Stimulated activated CD8-positive, alpha-beta memory T cell treated with anti-CD3 and anti-CD28 coated beads, Interleukin-15, amount 100 ng/mL, for 1 hour (primary cell): ENCODE results near the gene GRK6.
"Not testable (repeated sequence)": the region's sequence is repeated elsewhere in the genome, so short reads cannot be mapped to it uniquely, and the experiment has no call there.

Experiments used
- DNase-seq: peaks from one replicate; pipeline ENCODE4 v3.0.0-alpha.2; 2020; ENCODE audit warnings: low read depth

GRK6 gene

DNA sequence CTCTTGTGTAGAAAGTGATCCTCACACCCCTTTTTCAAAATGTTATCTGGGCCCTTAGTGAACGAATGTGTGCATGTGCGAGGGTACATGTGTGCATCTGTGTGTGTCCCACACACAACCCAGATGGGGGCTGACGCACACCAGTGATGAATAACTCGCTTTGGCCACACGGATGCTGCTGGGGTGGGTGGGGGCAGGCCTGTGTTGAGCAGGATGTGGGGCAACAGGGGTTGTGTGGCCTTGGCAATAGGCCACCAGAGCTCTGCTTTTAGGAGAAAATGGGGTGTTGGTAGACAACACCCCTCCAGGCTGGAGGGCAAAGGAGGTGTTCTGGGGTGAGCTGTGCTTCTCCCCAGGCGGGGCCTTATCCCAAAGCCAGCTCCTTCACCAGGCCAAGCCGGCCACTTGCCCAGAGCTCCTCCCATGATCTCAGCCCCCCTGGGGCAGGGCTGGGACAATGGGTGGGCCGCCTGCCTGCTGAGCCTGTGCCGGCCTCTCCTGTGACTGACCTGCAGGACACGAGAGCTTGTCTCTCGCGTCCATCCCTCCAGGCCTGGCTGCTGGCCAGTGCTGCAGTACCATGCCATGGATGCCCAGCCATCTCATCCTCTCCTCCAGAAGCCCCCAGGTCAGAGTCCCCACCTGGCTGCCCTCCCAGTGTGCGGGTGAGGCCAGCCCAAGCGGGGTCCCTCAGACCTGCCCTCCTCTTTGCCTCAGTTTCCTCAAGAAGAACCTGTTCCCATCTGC, 45.3 kb downstream of the GRK6 start:
- DNase-seq: no peak

DNA sequence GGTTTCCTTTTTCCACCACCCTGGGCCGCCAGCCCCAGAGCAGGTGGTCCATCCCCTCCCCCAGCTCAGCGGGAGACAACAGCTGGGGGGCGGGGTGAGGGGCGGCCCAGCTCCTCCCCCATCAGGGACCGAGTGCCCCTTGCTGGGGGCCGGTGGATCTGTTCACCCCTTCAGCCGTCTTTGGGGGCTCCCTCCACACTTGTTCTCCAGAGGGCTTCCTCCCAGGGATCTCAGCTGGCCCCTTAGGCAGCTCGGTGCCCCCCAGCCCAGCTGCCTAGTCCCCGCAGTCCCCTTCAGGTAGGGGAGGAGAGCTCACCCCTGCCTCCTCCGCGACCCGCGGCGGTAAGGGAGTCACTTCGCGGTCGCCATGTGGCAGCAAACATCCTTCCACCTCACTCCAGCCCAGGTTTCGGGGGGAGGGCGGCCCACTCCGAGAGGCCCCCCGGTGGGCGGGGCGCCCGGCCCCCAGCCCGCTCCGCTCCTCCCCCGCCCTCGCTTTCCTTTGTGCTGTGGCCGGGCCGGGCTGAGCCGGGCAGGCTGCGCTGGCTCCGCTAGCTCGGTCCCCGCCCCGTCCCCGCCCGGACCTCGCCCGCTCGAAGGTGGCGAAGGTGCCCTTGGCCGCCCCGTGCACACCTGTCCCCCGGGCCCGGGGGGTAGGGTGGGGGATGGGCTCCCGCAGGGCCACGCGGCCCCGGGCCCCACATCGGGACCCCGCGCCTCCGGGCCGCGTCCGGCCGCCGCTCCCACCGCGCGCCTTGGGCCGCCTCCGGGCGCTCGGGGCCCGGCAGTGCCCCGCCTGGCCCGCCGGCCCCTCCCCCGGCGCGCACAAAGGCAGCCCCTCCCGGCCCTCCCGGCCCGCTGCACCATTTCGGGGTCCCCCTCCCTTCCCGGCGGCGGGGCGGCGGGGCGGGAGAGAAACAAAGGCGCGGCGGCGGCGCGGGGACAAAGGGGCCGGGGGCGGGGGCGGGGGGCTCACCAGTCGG, 46.3 kb downstream of the GRK6 start:
- DNase-seq: no peak

DNA sequence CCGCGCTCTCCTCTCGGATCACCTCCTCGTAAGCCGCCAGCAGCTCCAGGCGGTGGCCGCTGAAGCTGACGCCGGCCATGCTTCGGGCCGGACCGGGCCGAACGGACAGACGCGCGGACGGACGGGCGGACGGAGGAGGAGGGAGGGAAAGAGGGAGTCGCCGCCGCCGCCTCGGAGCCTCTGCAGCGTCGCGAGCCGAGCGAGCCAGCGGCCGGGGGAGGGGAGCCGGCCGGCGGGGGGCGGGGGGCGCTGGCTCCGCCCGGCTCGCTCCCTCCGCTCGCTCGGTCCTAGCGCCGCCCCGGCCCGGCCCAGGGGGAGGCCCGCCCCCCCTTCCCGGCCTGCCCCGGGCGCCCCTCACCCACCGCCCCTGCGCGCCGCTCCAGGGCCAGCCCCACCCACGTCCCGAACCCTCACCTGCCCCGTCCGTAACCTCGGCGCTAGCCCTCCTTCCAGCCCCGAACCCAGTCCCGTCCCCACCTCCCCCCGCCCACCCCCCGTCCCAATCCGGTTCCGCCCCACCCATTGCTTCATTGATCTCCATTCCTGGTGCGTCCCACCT, 47.0 kb downstream of the GRK6 start, which contains the start of gene DBN1:
Gene DBN1 (minus strand): TSS at position 192 of the 559 bp plus-strand sequence. CDS start 113 bp downstream, at position 79.
- no peak for DNase-seq

DNA sequence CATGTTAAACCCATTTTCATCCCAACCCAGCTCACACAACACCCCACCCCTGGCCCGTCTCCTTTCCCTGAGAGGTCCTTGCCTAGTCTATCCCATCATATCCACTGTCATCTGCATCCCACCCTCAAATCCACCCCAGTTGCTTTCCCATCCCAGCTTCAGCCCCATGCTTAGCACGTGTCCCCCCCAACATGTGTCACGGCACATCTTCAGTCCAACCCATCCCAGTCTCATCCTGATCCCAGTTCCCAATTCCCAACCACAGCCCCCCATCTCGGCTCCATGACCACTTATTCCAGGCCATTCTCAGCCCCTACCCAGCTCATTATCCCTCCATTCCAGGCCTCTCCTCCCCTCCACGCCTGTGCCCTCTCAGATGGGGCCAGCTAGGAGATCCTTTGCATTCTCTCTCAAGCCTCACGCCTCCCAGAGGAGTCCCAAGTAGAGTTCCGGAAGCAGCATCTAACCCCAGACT, 47.6 kb downstream of the GRK6 start:
- DNase-seq: no peak

DNA sequence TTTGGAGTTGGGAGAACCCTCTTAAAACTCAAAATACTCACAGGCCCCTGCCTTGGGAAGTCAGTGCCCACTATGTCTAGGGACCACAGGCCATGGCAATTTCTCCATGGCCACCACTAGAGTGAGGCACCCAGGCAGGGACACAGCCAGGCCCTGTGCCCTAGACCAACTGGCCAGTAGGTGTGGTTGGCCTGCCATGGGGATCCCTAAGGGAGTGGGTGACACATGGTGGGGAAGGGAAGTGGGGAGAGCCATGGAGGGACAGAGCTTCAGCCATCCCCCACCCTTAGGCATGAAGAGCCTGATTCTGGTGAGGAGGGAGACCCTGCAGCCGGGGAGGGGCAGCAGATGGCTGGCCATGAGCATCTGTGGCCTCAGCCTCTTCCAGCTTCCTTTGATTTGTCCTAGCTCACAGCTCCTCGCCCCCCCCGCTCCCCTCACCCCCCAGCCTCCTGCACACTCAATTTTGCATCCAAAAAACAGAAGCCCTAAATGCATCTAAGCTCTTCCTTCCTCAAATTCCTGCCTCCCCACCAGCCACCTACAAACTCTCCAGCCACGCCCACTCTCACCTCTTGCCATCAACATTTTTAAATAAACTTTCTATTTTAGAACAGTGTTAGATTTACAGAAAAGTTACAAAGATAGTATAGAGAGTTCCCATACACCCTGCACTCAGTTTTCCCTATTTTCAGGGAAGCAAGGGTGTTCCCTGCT, 48.5 kb downstream of the GRK6 start:
- DNase-seq: no peak

DNA sequence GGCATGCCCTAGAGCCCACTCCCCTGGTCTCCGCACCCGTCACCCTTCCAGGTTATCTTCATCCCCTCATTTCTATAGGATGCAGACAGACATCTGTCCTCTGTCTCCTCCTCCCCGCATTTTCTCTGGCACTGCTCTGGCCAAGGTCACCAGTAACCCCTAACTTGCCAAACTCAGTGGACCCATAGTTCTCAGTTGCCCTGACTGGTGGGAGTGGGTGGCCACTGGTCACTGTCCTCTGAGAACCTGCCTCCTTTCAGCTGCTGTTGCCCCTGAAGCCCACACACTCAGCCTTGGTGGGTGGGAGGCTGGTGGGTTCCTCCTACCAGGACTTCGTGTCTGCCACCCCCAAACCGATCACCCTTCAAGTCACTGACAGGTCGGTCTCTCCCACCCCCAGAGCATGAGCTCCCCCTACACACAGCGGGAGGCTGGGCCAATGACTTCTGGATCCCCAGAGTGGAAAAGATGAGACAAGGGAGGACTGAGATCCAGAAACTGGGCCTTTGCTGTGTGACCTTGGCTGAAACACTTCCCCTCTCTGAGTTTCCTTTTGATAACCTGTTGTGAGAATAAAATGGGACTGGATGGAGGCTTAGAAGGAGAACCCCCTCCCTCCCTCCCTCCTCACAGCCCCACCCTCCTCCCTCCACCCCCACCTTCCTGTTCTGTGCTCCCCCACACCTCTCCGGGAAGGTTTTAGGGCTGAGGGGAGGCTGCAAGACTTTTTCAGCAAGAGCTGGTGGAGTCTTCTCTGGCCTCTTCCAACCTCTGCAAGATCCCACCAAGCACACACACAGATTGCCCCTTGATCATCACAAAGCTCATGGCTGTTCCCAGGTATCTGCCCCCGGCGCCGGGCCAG, 49.3 kb downstream of the GRK6 start:
- no peak for DNase-seq

DNA sequence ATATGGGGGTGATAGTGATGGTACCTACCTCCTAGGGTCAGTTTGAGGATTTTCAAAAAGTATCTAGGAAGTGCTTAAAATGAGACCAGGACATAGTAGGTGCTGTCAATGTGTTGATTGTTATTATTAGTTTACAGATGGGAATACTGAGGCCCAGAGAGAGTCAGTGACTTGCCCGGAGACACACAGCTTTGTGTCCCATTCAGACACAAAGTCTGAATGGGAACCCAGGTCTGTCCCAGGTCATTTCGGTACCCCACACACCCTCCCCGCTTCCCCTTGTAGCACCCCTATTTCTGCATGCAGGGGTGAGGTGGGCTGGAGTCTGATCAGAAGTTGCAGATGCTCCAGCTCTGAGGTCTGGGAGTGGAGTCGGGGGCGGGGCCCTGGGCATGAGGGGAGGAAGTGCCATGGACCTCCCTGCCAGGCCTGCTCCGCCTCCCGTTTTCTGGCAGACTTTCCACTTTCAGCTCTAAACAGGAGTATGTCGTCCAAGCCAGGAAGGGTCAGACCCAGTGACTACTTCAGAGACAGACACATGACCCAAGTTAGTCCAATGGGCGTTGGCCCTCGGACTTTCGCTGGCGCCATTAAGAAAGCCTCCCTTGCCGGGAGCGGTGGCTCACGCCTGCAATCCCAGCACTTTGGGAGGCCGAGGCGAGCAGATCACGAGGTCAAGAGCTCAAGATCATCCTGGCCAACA, 50.2 kb downstream of the GRK6 start:
- no peak for DNase-seq

DNA sequence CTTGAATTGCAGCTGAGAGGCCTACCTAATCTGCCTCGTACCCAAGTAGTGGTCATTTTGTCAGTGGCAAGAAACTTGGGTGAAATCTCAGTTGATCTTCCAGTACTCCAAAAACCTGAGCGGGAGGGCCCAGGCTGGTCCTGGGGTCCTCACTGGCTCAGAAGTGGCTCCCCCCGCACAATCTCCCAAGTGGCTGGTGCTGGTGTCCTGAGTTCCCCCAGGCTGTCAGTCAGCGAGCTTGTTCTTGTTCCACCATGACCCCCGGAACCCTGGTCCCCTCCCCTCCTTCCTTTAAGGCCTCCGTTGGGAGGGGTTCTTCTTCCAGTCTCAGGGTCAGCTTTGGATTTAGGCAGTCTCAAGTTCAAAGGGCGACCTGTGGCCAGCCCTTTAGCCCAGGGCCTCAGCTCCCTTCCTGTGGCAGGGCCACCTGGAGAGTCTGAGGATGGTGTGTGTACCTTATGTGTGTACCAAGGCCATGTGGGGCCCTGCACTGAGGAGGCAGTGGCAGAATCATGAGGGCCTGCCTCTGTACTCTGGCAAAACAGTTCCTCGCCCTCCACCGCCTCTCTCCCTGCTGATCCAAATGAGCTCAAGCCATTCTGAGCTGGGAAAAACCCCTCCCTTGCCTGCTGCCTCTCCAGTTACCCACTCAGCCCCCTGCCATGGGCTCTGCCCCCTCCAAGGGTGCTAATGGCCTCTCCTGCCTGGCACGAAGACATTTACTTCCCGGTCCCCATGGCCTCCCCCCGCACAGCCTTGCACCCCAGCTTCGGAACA, 51.4 kb downstream of the GRK6 start:
- DNase-seq: no peak

DNA sequence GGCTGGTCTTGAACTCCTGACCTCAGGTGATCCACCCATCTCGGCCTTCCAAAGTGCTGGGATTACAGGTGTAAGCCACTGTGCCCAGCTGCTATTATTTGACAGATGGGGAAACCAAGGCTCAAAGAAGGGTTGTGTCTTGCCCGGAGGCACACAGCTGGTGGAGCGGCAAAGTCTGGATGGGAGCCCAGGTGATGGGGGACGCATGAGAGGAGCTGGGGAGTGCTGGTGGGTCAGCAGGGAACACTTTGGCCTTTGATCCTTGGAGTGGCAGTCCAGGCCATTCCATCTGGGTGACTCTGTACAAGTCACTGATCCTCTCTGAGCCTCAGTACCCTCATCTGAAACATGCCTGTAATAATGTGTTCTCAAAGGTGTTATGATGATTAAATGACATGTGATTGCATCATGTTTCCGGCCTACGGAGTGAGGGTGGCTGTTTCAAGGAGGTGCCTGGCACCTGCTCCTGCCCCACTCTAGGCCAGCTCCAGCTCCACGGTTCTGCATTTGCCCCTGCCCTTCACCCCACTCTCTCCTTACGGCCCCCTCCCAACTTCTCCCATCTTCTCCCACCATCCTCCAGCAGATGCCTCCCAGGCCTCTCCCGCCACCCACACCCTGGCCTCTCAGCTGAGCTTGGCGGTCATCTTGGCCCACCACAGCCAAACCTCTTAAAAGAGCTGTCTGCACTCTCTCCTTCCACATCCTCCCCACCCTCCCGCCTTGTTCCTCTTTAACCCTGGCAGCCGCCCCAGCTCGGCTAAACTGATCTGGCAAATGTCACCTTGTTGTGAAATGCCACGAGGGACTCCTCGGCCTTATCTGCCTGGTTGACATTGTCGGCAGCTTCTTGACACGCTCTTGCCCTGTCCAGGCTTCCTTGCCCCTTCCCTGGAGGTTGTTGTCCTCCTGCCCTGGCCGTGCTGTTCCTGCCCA, 52.5 kb downstream of the GRK6 start:
- DNase-seq: no peak

DNA sequence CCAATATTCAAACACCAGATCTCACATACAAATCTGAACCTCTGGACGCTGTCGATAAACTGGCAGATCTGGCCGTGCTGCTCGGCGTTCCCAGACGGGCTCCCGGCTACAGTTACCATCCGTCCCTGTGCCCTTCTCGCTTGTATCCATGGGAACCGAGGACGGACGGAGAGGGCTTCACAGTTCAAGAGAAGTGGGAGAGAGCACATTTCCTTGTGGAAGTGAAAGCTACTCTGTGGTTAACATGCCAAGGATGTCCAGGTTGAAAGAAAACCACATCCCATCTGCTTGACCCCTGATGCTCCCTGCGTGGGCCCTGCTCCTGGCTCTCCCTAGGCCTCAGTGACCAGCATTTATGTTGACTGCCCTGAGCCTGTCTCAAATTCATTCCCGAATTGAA, 53.3 kb downstream of the GRK6 start:
- no peak for DNase-seq

DNA sequence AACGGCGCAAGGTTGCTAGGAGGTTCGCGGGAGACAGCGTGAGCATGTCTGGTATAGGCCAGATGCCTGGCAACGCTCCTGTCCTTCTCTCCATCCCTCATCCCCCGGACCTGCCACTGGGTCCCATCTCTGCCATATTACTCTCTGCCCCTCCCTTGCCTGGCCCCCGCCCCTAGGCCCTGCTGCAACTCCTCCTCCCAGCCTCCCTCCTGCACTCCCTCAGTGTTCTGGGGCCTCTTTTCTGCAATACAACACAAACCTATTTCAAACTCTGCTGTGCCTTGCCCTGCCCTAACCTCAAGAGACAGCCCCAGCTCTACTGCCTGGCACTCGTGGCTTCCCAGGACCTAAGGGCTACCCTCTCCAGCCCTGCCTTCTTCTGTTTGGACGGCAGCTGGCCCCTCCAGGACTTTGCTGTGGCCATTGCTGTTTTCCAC, 55.9 kb downstream of the GRK6 start:
- no peak for DNase-seq

DNA sequence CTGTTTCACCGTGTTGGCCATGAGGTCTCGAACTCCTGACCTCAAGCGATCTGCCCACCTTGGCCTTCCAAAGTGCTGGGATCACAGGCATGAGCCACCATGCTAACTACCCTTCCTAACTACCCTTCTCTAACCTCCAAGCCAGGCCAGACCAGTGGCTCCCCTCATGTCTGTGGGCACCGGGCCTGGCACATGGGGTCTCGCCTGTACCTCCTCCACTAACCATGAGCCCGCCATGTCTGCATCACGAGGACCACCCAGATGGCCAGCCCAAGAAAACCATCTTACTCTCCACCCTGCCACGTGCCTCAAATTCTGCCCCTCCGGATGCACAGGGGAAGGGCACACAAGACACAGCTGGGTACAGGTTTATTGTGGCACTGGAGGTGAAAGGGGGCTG, 56.6 kb downstream of the GRK6 start:
- no peak for DNase-seq

DNA sequence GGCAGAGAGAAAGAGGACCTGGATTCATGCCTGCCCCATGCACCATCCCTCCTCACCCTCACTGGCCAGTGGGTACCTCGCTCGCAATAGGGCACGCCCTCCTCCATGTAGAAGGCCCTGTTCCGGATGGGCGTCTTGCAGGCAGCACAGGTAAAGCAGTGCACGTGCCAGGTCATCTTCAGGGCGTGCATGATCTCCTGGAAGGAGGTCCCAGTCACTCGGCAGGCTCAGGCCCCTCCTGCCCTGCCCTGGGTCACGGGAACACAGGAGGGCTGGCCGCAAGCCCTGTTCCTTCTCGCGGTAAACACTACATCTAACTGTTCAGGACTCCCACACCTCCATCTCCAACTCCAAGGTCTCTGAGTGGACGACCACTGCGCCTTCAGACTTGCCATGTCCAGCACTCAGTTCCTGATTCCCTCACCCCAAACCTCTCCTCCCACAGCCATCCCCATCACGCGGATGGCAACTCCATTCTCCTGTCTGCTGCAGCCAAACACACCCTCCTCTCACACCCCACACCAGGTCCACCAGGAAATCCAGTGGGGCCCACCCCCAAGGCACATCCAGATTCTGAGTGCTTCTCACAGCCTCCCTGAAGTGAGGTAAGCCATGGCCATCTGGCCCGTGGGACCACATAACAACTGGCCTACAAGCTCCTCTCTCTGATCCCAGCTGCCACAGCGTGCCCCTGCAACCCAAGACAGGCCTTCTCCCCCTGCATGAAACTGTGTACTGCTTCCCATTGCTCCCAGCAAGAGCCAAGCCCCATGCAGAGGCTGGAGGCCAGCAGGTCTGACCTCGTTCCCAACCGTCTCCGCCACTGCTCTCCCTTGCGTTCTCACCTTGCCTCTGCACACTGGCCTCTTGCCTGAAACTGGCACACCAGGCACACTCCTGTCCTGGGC, 57.8 kb downstream of the GRK6 start:
- no peak for DNase-seq

DNA sequence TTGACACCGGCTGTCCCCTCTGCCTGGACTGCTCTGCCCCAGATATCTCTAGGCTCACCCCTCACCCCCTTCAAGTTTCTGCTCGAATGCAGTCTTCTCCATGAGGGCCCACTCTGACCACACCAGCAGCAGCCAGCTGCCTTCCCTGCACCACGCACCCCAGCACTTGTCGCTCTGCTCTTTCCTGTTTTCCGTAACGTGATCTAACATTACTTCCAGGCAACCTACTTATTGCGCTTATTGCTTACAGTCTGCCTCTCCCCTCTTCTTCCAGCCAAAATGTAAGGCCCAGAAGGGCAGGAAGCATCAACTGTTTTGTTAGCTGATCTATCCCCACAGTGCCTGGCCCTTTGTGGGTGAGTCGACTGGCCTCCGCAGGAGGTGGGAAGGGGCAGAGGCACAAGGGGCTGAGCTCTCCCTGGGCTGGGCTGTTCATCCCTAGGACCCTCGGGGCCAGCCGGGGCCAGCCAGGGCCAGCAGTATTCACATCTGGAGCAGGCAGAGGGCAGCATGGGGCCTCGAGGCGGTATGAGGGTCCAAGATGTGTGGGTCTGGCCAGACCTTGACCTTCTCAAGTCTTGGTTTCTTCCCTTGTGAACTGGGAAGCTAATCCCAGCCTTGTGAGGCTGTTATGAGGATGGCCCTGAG, 58.5 kb downstream of the GRK6 start:
- no peak for DNase-seq

DNA sequence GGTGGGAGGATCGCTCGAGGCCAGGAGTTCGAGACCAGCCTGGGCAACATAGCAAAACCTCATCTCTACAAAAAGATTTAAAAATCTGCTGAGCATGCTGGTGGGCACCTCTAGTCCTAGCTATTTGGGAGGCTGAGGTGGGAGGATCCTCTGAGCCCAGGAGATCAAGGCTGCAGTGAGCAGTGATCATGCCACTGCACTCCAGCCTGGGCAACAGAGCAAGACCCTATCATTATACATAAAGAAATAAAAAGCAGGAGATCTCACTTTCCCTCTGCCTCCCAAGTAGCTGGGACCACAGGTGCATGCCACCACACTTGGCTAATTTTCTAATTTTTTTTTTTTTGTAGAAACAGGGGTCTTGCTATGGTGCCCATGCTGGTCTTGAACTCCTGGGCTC, 59.3 kb downstream of the GRK6 start:
- not testable (repeated sequence) for DNase-seq

DNA sequence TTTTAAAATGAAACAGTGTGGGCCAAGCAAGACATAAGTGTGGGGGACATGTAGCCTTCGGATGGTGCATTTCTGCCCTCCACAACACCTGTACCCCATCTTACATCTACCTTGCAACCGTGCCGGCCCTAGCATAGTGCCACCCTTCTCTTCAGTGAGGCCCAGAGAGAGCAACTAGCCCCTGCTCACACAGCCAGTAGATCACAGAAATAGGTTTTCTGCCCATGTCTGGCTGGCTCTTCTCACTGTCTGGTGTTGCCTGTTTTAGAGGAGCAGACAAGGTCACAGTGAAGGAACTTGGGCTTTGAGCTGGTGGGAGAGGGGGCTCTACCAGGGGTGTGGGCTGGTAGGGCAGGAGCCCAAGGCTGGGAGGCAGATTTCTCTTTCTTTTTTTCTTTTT, 59.8 kb downstream of the GRK6 start:
- no peak for DNase-seq

DNA sequence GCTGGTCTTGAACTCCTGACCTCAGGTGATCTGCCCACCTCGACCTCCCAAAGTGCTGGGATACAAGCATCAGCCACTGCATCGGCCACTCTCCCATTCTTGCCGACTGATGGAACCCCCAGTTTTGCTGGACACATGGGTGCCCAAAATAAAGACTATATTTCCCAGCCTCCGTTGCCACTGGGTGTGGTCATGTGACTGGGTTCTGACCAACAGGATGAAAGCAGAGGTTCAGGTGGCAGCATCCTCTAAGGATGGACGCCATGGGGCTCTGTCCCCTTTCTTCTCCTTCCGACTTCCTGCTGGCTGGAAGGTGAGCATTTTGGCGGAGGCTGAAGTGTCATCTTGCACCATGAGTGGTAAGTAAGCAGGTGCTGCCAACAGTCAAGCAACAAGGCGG, 60.7 kb downstream of the GRK6 start:
- DNase-seq: no peak
